Cardiac ventricle fibroblast (primary cell): ENCODE data around the gene USP48. TPM values are rescaled to one million over a fixed set of nuclear protein-coding genes. Genes with fewer than 3 reads are reported as not detected.

Source experiments
- total RNA-seq: library from RNA; depleted of rRNA; stranded (reverse); fragments of >200 nt; gene quantifications from 2 replicates; pipeline ENCODE4 v1.2.3, GENCODE V29; 2015

The USP48 gene, protein sequence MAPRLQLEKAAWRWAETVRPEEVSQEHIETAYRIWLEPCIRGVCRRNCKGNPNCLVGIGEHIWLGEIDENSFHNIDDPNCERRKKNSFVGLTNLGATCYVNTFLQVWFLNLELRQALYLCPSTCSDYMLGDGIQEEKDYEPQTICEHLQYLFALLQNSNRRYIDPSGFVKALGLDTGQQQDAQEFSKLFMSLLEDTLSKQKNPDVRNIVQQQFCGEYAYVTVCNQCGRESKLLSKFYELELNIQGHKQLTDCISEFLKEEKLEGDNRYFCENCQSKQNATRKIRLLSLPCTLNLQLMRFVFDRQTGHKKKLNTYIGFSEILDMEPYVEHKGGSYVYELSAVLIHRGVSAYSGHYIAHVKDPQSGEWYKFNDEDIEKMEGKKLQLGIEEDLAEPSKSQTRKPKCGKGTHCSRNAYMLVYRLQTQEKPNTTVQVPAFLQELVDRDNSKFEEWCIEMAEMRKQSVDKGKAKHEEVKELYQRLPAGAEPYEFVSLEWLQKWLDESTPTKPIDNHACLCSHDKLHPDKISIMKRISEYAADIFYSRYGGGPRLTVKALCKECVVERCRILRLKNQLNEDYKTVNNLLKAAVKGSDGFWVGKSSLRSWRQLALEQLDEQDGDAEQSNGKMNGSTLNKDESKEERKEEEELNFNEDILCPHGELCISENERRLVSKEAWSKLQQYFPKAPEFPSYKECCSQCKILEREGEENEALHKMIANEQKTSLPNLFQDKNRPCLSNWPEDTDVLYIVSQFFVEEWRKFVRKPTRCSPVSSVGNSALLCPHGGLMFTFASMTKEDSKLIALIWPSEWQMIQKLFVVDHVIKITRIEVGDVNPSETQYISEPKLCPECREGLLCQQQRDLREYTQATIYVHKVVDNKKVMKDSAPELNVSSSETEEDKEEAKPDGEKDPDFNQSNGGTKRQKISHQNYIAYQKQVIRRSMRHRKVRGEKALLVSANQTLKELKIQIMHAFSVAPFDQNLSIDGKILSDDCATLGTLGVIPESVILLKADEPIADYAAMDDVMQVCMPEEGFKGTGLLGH
- 26.5 and 38.0 TPM in 2 replicates for total RNA-seq

DNA sequence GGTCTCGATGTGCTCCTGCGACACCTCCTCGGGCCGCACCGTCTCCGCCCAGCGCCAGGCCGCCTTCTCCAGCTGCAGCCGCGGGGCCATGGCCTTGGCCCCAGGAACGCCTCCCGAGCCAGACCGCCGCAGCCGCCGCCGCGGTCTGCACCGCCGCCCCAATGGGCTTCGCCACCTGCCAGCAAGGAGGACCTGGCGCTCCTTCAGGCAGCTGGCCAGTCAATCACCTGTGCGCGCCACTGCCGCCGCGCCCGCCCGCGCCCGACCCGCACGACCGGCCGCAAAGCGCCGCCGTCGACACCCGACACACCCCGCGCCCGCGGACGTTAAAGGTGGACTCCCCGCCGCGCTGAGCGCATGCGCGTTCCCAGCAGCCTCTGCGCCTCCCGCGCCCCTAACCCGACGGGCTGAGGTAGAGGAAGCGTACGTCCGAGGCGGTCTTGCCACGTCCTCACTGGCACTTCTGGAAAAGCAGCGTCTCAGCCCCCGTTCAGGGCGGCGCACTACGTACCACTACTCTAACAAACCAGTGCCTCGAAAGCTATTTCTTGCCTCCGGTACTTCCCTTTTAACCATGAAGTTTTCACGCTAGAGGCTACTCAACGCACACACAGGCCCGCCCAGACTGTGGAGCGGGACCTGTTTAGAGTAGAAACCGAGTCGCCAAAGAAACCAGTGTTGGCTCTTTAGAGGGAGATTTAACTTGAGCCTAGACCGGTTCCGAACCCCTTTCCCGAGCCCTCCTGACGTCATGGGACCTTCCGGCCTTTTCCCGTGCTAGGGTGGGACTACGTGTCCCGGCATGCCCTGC, at the start of gene USP48:
Gene USP48 (minus strand): TSS at position 282 of the 811 bp plus-strand sequence. CDS start 192 bp downstream, at position 90.

DNA sequence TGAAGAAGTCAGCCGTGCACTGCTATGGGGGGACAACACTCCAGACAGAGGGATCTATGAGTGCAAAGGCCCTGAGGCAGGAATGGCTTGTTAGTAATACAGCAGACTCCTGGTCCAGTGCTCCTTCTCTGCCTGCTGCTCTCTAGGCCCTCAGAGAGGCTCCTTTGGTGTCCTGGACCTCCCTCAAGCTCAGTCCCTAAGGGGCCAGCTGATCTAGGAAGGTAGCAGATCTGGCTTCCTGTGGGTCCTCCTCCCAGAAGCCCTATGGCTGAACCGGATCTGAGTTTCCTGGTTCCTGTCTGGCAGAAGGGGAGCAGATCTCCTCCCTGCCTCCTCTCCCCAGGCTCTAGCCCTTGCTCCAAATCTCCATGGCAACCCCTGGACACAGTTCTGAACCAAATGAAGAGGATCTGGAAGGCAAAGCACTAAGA, 28.9 kb upstream of the USP48 start, which contains the start of gene LDLRAD2:
Gene LDLRAD2 (plus strand): TSS at position 391 of the 431 bp plus-strand sequence. CDS start 187 bp downstream, outside the sequence.

DNA sequence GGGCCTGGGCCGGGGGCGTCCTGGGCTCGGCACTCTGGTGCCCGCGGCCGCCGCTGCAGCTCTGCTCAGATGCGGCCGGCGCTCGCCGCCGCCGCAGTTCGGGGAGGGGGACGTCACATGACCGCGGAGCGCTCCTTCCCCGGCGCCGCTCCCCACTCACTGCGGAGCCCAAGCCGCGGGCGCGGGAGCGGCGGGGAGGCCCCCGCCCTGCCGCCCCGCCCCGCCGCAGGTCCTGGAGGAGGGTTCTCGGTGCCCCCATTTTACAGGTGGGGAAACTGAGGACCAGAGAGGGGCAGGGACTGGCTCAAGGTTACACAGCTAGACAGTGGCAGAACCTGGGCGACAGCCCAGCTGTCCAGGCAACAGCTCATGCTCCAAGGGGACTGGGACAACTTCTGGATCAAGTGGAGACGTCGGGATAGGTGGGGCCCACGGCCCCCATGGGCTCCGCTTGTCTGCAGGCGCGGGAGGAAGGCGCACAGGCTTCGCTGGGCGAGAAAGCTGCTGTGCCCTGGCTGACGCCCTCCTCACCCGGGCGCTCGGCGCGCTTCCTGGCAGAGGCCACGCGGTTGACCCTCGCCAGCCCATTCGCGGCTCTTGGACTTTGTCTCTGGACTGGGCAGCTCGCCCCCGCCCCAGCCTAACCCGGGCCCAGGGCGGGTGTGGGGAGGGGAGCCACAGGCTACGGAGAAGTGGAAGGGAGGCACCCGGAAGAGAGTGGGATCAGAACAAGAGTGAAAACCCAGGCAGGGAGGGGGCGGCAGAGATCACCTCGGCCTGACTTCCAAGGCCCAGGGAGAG, 113.5 kb downstream of the USP48 start, which contains the start of gene RAP1GAP:
Gene RAP1GAP (minus strand): TSS at position 100 of the 801 bp plus-strand sequence. CDS start 49,325 bp downstream, outside the sequence.

Other genes with a start within 250 kb of the USP48 start
- gene RAP1GAP, start 113.8 kb downstream of the USP48 start, total RNA-seq = 0.29 and 0.62 TPM in 2 replicates
- 0.98 TPM in 1 of 2 replicates, not detected in the other for gene LDLRAD2, start 29.1 kb upstream of the USP48 start, total RNA-seq
- 383 and 429 TPM in 2 replicates for gene HSPG2, start 154.2 kb upstream of the USP48 start, total RNA-seq
- not detected in 2 replicates for gene CELA3B, start 193.9 kb upstream of the USP48 start, total RNA-seq
- gene CELA3A, start 218.5 kb upstream of the USP48 start, total RNA-seq = not detected in 2 replicates